ENCODE measurements around the gene PRKAG3.

Gene PRKAG3

GRCh38 chr2:218830526-218831306 is 887 bp downstream of the PRKAG3 start:
- TF ChIP-seq POLR2AphosphoS5 (IDR thresholded peaks at IDR 0.05; ENCODE audit: low read depth, low read length) = no peak
- TF ChIP-seq REST (IDR thresholded peaks at IDR 0.05; ENCODE audit: insufficient read depth in 1 of 2, low read depth in 2 of 2, low read length in 2 of 2) = no peak
- no peak for TF ChIP-seq FOXP2 (optimal IDR thresholded peaks at IDR 0.05; ENCODE audit: borderline replicate concordance, extremely low read depth, extremely low read length, insufficient read depth)
- no peak for TF ChIP-seq TAF1 (IDR thresholded peaks at IDR 0.05; ENCODE audit: borderline replicate concordance, insufficient read depth, low read length)
- TF ChIP-seq SIN3A (IDR thresholded peaks at IDR 0.05; ENCODE audit: borderline replicate concordance, insufficient read depth, low read length) = no peak

- no peak for TF ChIP-seq SIN3A (IDR thresholded peaks at IDR 0.05; ENCODE audit: borderline replicate concordance, insufficient read depth, low read length)
- TF ChIP-seq TAF1 (IDR thresholded peaks at IDR 0.05; ENCODE audit: borderline replicate concordance, insufficient read depth, low read length) = no peak
- TF ChIP-seq REST (IDR thresholded peaks at IDR 0.05; ENCODE audit: insufficient read depth in 1 of 2, low read depth in 2 of 2, low read length in 2 of 2) = no peak
- no peak for TF ChIP-seq FOXP2 (optimal IDR thresholded peaks at IDR 0.05; ENCODE audit: borderline replicate concordance, extremely low read depth, extremely low read length, insufficient read depth)
- no peak for TF ChIP-seq POLR2AphosphoS5 (IDR thresholded peaks at IDR 0.05; ENCODE audit: low read depth, low read length)
These were observed 1.6 kb downstream of the PRKAG3 start for GRCh38 chr2:218829868-218830451.

GRCh38 chr2:218828477-218828778 is 3.2 kb downstream of the PRKAG3 start:
- TF ChIP-seq SIN3A (IDR thresholded peaks at IDR 0.05; ENCODE audit: borderline replicate concordance, insufficient read depth, low read length) (no peak), FOXP2 (optimal IDR thresholded peaks at IDR 0.05; ENCODE audit: borderline replicate concordance, extremely low read depth, extremely low read length, insufficient read depth) (no peak), REST (IDR thresholded peaks at IDR 0.05; ENCODE audit: insufficient read depth in 1 of 2, low read depth in 2 of 2, low read length in 2 of 2) (no peak)

GRCh38 chr2:218827701-218828476 is 3.7 kb downstream of the PRKAG3 start:
- no peak for TF ChIP-seq SIN3A (IDR thresholded peaks at IDR 0.05; ENCODE audit: borderline replicate concordance, insufficient read depth, low read length)
- no peak for TF ChIP-seq POLR2AphosphoS5 (IDR thresholded peaks at IDR 0.05; ENCODE audit: low read depth, low read length)
- TF ChIP-seq REST (IDR thresholded peaks at IDR 0.05; ENCODE audit: insufficient read depth in 1 of 2, low read depth in 2 of 2, low read length in 2 of 2) = no peak
- no peak for TF ChIP-seq FOXP2 (optimal IDR thresholded peaks at IDR 0.05; ENCODE audit: borderline replicate concordance, extremely low read depth, extremely low read length, insufficient read depth)
- no peak for TF ChIP-seq TAF1 (IDR thresholded peaks at IDR 0.05; ENCODE audit: borderline replicate concordance, insufficient read depth, low read length)
